Heart left ventricle (tissue), 13 donors: ENCODE results near the gene PCK1.

ENCODE experiments used
- CTCF ChIP-seq, 12 donors: fragments of 200-600 bp; sonication (generic) in 4 of 12; IDR thresholded peaks; one replicate each; pipeline versions ENCODE4 v1.5.0 to v1.8.0; 2018 to 2022; ENCODE audit warnings: antibody characterized with exemption in 12 of 12, mild to moderate bottlenecking in 5 of 12
- POLR2A ChIP-seq, 2 donors: fragments of 450-650 bp; IDR thresholded peaks; one replicate each; pipeline ENCODE4 v1.6.1; 2017; ENCODE audit warnings: antibody characterized with exemption in 2 of 2, mild to moderate bottlenecking in 2 of 2, moderate library complexity in 2 of 2
- donor health status: ischemic (EF 13 %, LVEDD 7.1; RV severe dilation, severe dysfunction).
- donor health status: DM: no; HTN: yes; CAD: no.
- donor health status: DM: no; HTN: no; CAD: no.
- donor health status: ischemic (EF 25% LVEDD 6.9; RV normal size, moderate dysfunction).
- donor health status: ischemic (EF 25% LVEDD 5.7; RV mildly dilated, moderate dysfunction).
- donor health status: ischemic (EF 35%, LVEDD 5.7; RV mildly dilated, moderate dysfunction).
- donor health status: nonischemic (EF 11% LVEDD 7.7; RV severe dilation, severe dysfunction).
- donor health status: DM: yes; HTN: yes; CAD: no.
- donor health status: PGD.
- donor health status: ischemic (EF 29% LVEDD 5.4; RV normal size, mild dysfunction).
- donor health status: nonischemic (EF 23%, LVEDD 6.1; RV moderate dilation, normal function).

GRCh38 chr20:57562541-57563465, 1.9 kb downstream of the PCK1 start:
- no peak for TF ChIP-seq CTCF (IDR thresholded peaks at IDR 0.05)
- no peak for TF ChIP-seq POLR2A (IDR thresholded peaks at IDR 0.05)
